Mesothelial cell of epicardium (in vitro differentiated cells): ENCODE measurements around the gene DUSP16. TPM values are rescaled to one million over a fixed set of nuclear protein-coding genes. Genes with fewer than 3 reads are reported as not detected.

Experiments used
- DNase-seq, 2 experiments: peaks; one replicate each; pipeline ENCODE4 v3.0.0; 2021; ENCODE audit warnings: low spot score in 2 of 2; ENCODE audit not compliant: unreplicated experiment in 2 of 2
- H3K27ac Mint-ChIP-seq: 2 replicates; pipeline ENCODE4 v1.8.0; 2021; ENCODE audit warnings: mixed read lengths
- H3K27me3 Mint-ChIP-seq: 2 replicates; pipeline ENCODE4 v1.8.0; 2021; ENCODE audit warnings: low read depth, mixed read lengths
- H3K36me3 Mint-ChIP-seq: 2 replicates; pipeline ENCODE4 v1.8.0; 2021; ENCODE audit warnings: mixed read lengths
- H3K4me1 Mint-ChIP-seq: 2 replicates; pipeline ENCODE4 v1.8.0; 2021; ENCODE audit warnings: mixed read lengths
- H3K4me3 Mint-ChIP-seq: 2 replicates; pipeline ENCODE4 v1.8.0; 2021; ENCODE audit warnings: mild to moderate bottlenecking, moderate library complexity, mixed read lengths
- H3K9me3 Mint-ChIP-seq: 2 replicates; pipeline ENCODE4 v1.8.0; 2021; ENCODE audit warnings: mixed read lengths
- CTCF ChIP-seq: fragments of 200-600 bp; sonication (generic); IDR thresholded peaks from one replicate; pipeline ENCODE4 v1.5.0; 2021; ENCODE audit warnings: antibody characterized with exemption; ENCODE audit not compliant: unreplicated experiment
- total RNA-seq: library from RNA; stranded (reverse); gene quantifications from 3 replicates; pipeline ENCODE4 v1.2.1, GENCODE V29; 2021

DUSP16 gene
- total RNA-seq, 1 donor from 2014 or later, result 31.5 TPM

GRCh38 chr12:12555656-12556055 lies 7.0 kb downstream of the DUSP16 start:
- Mint-ChIP-seq H3K27ac (no peak overlapping the region), H3K9me3 (peaks cover 3% of the 10 kb centered on the region), H3K36me3 (peaks cover 9% of the 10 kb centered on the region), H3K4me3 (no peak overlapping the region), H3K27me3 (no peaks in the 10 kb centered on the region), H3K4me1 (peaks cover 18% of the 10 kb centered on the region)
- no peak for DNase-seq
- no peak for TF ChIP-seq CTCF

GRCh38 chr12:12553208-12553785 lies 9.4 kb downstream of the DUSP16 start:
- H3K27ac Mint-ChIP-seq, result no peak overlapping the region
- H3K4me3 Mint-ChIP-seq, result no peak overlapping the region

GRCh38 chr12:12551115-12551514 lies 11.5 kb downstream of the DUSP16 start:
- Mint-ChIP-seq H3K36me3 (peaks cover 4% of the 10 kb centered on the region), H3K4me1 (peaks cover 4% of the 10 kb centered on the region), H3K4me3 (no peak overlapping the region), H3K9me3 (no peaks in the 10 kb centered on the region), H3K27me3 (no peaks in the 10 kb centered on the region), H3K27ac (no peak overlapping the region)
- no peak for DNase-seq
- TF ChIP-seq CTCF, result no peak

More at GRCh38 chr12:12553208-12553785, 9.4 kb downstream of the DUSP16 start:
- peaks cover 3% of the 10 kb centered on the region for H3K9me3 Mint-ChIP-seq
- no peaks in the 10 kb centered on the region for H3K27me3 Mint-ChIP-seq
- peaks cover 9% of the 10 kb centered on the region for H3K36me3 Mint-ChIP-seq
- H3K4me1 Mint-ChIP-seq, result peaks cover 2% of the 10 kb centered on the region
- TF ChIP-seq CTCF, result no peak
- no peak for DNase-seq

GRCh38 chr12:12550277-12550676 lies 12.4 kb downstream of the DUSP16 start:
- no peak for TF ChIP-seq CTCF
- Mint-ChIP-seq H3K27ac (no peak overlapping the region), H3K27me3 (no peaks in the 10 kb centered on the region)

GRCh38 chr12:12549426-12549825 lies 13.2 kb downstream of the DUSP16 start:
- H3K4me3 Mint-ChIP-seq, result no peak overlapping the region
- no peak overlapping the region for H3K27ac Mint-ChIP-seq

More at GRCh38 chr12:12550277-12550676, 12.4 kb downstream of the DUSP16 start:
- H3K4me3 Mint-ChIP-seq, result no peak overlapping the region
- H3K4me1 Mint-ChIP-seq, result peaks cover 4% of the 10 kb centered on the region
- H3K9me3 Mint-ChIP-seq, result no peaks in the 10 kb centered on the region
- no peak for DNase-seq
- H3K36me3 Mint-ChIP-seq, result peaks cover 4% of the 10 kb centered on the region

More at GRCh38 chr12:12549426-12549825, 13.2 kb downstream of the DUSP16 start:
- no peaks in the 10 kb centered on the region for H3K27me3 Mint-ChIP-seq
- H3K4me1 Mint-ChIP-seq, result peaks cover 4% of the 10 kb centered on the region
- no peak for TF ChIP-seq CTCF
- DNase-seq, result no peak
- H3K9me3 Mint-ChIP-seq, result no peaks in the 10 kb centered on the region
- peaks cover 3% of the 10 kb centered on the region for H3K36me3 Mint-ChIP-seq
